SH-SY5Y (cell line): ENCODE results near the gene B3GNT4.

Experiments used
- GATA2 ChIP-seq: IDR thresholded peaks from 2 replicates; pipeline ENCODE4 v1.6.1; 2011; ENCODE audit warnings: mild to moderate bottlenecking, low read depth, low read length
- GATA3 ChIP-seq: IDR thresholded peaks from 2 replicates; pipeline ENCODE4 v1.6.1; 2011; ENCODE audit warnings: low read depth, mild to moderate bottlenecking, low read length, moderate library complexity

DNA sequence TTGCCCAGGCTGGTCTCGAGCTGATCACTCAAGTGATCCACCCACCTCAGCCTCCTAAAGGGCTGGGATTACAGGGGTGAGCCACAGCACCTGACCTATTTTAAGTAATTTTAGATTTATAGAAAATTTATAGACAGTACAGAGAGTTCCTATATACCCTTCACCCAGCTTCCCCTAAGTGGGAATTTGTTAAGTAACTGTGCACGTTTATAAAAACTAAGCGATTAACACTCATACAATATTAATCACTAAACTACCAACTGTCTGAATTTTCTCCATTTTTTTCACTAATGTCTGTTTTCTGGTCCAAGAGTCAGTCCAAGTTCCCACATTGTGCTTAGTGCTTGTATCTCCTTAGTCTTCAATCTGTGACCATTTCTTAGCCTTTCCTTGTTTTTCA lies 35.0 kb upstream of the B3GNT4 start:
- TF ChIP-seq GATA3 (no peak), GATA2 (no peak)
